HCT116 (cell line): Measurements from ENCODE around the gene HDAC8.

Experiments
- CBX3 ChIP-seq: IDR thresholded peaks from 2 replicates; pipeline ENCODE4 v1.6.1; 2012; ENCODE audit warnings: low read depth
- CEBPB ChIP-seq: IDR thresholded peaks from 2 replicates; pipeline ENCODE4 v1.6.1; 2012; ENCODE audit warnings: low read depth
- EGR1 ChIP-seq: IDR thresholded peaks from 2 replicates; pipeline ENCODE4 v1.6.1; 2012; ENCODE audit warnings: low read depth
- EZH2 ChIP-seq: fragments of 200-600 bp; sonication (generic); IDR thresholded peaks from 2 replicates; pipeline ENCODE4 v1.6.1; 2017; ENCODE audit warnings: antibody characterized with exemption, mixed run types
- EZH2phosphoT487 ChIP-seq: fragments of 200-600 bp; IDR thresholded peaks from 2 replicates; pipeline ENCODE4 v1.6.1; 2018; ENCODE audit warnings: antibody characterized with exemption, borderline replicate concordance
- FOSL1 ChIP-seq: IDR thresholded peaks from 2 replicates; pipeline ENCODE4 v1.6.1; 2012; ENCODE audit warnings: low read depth
- JUND ChIP-seq: IDR thresholded peaks from 2 replicates; pipeline ENCODE4 v1.6.1; 2012
- POLR2AphosphoS5 ChIP-seq: IDR thresholded peaks from 2 replicates; pipeline ENCODE4 v1.6.1; 2011; ENCODE audit warnings: mild to moderate bottlenecking, low read depth, low read length, moderate library complexity
- RAD21 ChIP-seq: IDR thresholded peaks from 2 replicates; pipeline ENCODE4 v1.6.1; 2012; ENCODE audit warnings: low read depth, mild to moderate bottlenecking
- SIN3A ChIP-seq: IDR thresholded peaks from 2 replicates; pipeline ENCODE4 v1.6.1; 2012; ENCODE audit warnings: low read depth
- ZFX ChIP-seq: fragments of 450-650 bp; IDR thresholded peaks from 2 replicates; pipeline ENCODE4 v1.6.1; 2017
- TF ChIP-seq, protein P1 (sequence below), 3 experiments: fragments of 200-600 bp in 1 of 3; sonication (generic) in 1 of 3; IDR thresholded peaks in 2 of 3; conservative IDR thresholded peaks in 1 of 3; 2 replicates each; pipeline ENCODE4 v1.5.1; 2012 to 2017; ENCODE audit warnings: low read depth in 2 of 3, low read length in 2 of 3, antibody characterized with exemption in 1 of 3, borderline replicate concordance in 1 of 3, control low read depth in 1 of 3, mild to moderate bottlenecking in 1 of 3, mixed read lengths in 1 of 3, mixed run types in 1 of 3, moderate library complexity in 1 of 3; ENCODE audit not compliant: insufficient read depth in 1 of 3
- TF ChIP-seq, protein P2 (sequence below): IDR thresholded peaks from 2 replicates; pipeline ENCODE4 v1.6.1; 2012; ENCODE audit warnings: low read depth

DNA sequence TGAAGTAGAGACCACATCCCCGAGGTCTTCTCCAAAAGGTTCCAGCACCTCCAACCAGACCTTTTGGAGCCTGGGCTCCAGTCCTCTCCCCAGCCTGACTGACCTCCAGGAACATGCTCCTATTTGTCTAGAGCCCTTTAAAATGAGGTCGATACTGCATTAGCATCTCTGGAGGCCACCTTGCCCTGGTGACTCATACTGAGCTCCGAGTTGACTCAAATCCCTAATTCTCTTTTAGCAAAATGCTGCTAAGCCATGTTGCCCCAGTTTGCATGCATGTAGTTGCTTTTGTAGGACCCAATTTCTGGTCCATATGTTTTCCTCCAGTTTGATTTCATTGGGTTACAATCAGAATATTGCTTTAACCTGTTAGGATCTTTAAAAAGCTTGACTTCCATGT lies 223.5 kb downstream of the HDAC8 start:
- TF ChIP-seq EZH2phosphoT487: no peak
- no peak for TF ChIP-seq EZH2
- TF ChIP-seq, protein P1, sequence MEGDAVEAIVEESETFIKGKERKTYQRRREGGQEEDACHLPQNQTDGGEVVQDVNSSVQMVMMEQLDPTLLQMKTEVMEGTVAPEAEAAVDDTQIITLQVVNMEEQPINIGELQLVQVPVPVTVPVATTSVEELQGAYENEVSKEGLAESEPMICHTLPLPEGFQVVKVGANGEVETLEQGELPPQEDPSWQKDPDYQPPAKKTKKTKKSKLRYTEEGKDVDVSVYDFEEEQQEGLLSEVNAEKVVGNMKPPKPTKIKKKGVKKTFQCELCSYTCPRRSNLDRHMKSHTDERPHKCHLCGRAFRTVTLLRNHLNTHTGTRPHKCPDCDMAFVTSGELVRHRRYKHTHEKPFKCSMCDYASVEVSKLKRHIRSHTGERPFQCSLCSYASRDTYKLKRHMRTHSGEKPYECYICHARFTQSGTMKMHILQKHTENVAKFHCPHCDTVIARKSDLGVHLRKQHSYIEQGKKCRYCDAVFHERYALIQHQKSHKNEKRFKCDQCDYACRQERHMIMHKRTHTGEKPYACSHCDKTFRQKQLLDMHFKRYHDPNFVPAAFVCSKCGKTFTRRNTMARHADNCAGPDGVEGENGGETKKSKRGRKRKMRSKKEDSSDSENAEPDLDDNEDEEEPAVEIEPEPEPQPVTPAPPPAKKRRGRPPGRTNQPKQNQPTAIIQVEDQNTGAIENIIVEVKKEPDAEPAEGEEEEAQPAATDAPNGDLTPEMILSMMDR (IDR thresholded peaks at IDR 0.05 in 2 of 3, conservative IDR thresholded peaks at IDR 0.05 in 1 of 3; ENCODE audit: borderline replicate concordance in 1 of 3, insufficient read depth in 1 of 3, low read depth in 2 of 3, low read length in 2 of 3): no peak
- TF ChIP-seq CEBPB: no peak
- TF ChIP-seq EGR1: no peak
- no peak for TF ChIP-seq CBX3
- no peak for TF ChIP-seq ZFX
- no peak for TF ChIP-seq JUND
- TF ChIP-seq FOSL1: no peak
- TF ChIP-seq, protein P2, sequence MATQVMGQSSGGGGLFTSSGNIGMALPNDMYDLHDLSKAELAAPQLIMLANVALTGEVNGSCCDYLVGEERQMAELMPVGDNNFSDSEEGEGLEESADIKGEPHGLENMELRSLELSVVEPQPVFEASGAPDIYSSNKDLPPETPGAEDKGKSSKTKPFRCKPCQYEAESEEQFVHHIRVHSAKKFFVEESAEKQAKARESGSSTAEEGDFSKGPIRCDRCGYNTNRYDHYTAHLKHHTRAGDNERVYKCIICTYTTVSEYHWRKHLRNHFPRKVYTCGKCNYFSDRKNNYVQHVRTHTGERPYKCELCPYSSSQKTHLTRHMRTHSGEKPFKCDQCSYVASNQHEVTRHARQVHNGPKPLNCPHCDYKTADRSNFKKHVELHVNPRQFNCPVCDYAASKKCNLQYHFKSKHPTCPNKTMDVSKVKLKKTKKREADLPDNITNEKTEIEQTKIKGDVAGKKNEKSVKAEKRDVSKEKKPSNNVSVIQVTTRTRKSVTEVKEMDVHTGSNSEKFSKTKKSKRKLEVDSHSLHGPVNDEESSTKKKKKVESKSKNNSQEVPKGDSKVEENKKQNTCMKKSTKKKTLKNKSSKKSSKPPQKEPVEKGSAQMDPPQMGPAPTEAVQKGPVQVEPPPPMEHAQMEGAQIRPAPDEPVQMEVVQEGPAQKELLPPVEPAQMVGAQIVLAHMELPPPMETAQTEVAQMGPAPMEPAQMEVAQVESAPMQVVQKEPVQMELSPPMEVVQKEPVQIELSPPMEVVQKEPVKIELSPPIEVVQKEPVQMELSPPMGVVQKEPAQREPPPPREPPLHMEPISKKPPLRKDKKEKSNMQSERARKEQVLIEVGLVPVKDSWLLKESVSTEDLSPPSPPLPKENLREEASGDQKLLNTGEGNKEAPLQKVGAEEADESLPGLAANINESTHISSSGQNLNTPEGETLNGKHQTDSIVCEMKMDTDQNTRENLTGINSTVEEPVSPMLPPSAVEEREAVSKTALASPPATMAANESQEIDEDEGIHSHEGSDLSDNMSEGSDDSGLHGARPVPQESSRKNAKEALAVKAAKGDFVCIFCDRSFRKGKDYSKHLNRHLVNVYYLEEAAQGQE: no peak
- no peak for TF ChIP-seq RAD21
- TF ChIP-seq SIN3A: no peak
- TF ChIP-seq POLR2AphosphoS5: no peak
